ENCODE measurements around the gene SHISAL2A. TPM values are rescaled to one million over a fixed set of nuclear protein-coding genes. Genes with fewer than 3 reads are reported as not detected.

SHISAL2A gene
- total and polyA plus RNA-seq, 2 donors (not counting 1 experiment from before 2014, with no cell fraction given): not detected

DNA sequence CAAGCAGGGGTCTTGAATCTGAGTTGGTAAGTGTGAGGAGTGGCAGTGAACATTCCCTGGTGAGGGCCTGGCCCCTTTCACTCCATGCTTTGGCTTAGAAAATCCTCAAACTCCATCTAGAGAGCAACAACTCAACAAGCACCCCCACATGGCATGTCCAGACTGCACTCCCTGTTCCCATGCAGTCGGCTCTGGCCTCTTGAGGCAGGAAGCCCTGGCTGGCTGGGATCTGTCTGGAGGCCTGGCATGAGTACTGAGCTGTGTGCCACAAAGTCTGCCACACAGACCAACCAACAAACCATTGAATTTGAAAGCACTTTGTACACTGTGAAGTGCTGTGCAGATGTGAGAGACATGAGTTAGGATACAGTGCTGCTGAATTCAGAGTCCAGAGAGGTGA is 40.0 kb downstream of the SHISAL2A start:
- H3K79me2 ChIP-seq (ENCODE audit: control insufficient read depth, insufficient read depth, low read length): no peaks in the 10 kb centered on the region
- no peaks in the 10 kb centered on the region for H4K20me1 ChIP-seq (ENCODE audit: control insufficient read depth, extremely low read depth, insufficient read depth, low read length)
- no peaks in the 10 kb centered on the region for H3K36me3 ChIP-seq (ENCODE audit: control insufficient read depth, insufficient read depth, low read length)
- TF ChIP-seq EZH2 (IDR thresholded peaks at IDR 0.05; ENCODE audit: low read length, missing control alignments): no peak
- TF ChIP-seq, protein P1, sequence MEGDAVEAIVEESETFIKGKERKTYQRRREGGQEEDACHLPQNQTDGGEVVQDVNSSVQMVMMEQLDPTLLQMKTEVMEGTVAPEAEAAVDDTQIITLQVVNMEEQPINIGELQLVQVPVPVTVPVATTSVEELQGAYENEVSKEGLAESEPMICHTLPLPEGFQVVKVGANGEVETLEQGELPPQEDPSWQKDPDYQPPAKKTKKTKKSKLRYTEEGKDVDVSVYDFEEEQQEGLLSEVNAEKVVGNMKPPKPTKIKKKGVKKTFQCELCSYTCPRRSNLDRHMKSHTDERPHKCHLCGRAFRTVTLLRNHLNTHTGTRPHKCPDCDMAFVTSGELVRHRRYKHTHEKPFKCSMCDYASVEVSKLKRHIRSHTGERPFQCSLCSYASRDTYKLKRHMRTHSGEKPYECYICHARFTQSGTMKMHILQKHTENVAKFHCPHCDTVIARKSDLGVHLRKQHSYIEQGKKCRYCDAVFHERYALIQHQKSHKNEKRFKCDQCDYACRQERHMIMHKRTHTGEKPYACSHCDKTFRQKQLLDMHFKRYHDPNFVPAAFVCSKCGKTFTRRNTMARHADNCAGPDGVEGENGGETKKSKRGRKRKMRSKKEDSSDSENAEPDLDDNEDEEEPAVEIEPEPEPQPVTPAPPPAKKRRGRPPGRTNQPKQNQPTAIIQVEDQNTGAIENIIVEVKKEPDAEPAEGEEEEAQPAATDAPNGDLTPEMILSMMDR (conservative IDR thresholded peaks at IDR 0.05 in 1 of 2, IDR thresholded peaks at IDR 0.05 in 1 of 2; ENCODE audit: low read depth in 1 of 2, low read length in 2 of 2): no peak
- no peak overlapping the region for H3K27ac ChIP-seq (ENCODE audit: insufficient read depth, low read length)
- H2AFZ ChIP-seq (ENCODE audit: low read length): no peak overlapping the region
- H3K4me2 ChIP-seq (ENCODE audit: extremely low read depth, insufficient read depth, low read length): no peak overlapping the region
- no peak for DNase-seq (ENCODE audit: low read depth in 2 of 2)
- peaks cover 4% of the 10 kb centered on the region for H3K4me1 ChIP-seq (ENCODE audit: control insufficient read depth, extremely low read depth, insufficient read depth, low read length)
- no peak overlapping the region for H3K9ac ChIP-seq (ENCODE audit: insufficient read depth, low read length)
- no peak overlapping the region for H3K4me3 ChIP-seq (replicated peaks in 1 of 4; ENCODE audit: control extremely low read depth in 1 of 4, insufficient read depth in 1 of 4, low read depth in 3 of 4, low read length in 4 of 4)
- H3K27me3 ChIP-seq (ENCODE audit: control insufficient read depth, insufficient read depth, low read length): no peaks in the 10 kb centered on the region
- H3K9me3 ChIP-seq (ENCODE audit: control insufficient read depth, insufficient read depth, low read depth, low read length): no peaks in the 10 kb centered on the region

DNA sequence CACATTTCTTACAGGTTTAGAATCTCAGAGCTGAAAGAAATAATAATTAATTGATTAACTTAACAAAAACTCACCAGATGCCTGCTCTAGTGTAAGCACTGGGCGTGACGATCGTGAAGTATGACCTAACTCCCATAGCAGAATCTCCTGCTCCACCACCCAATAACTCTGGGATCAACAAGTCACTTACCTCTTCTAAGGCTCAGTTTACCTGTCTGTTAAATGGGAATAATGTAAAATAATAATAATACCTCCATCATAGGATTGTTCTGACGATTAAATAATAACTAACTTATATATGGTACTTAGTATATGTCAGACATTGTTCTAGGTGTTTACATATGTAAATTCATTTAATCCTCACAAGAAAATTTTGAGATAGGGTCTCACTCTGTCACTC is 40.5 kb downstream of the SHISAL2A start:
- DNase-seq (ENCODE audit: low read depth in 2 of 2): no peak
- H3K9ac ChIP-seq (ENCODE audit: insufficient read depth, low read length): no peak overlapping the region
- no peak overlapping the region for H3K27ac ChIP-seq (ENCODE audit: insufficient read depth, low read length)
- no peak overlapping the region for H3K4me3 ChIP-seq (replicated peaks in 1 of 4; ENCODE audit: control extremely low read depth in 1 of 4, insufficient read depth in 1 of 4, low read depth in 3 of 4, low read length in 4 of 4)
- no peaks in the 10 kb centered on the region for H3K36me3 ChIP-seq (ENCODE audit: control insufficient read depth, insufficient read depth, low read length)
- peaks cover 2% of the 10 kb centered on the region for H3K4me1 ChIP-seq (ENCODE audit: control insufficient read depth, extremely low read depth, insufficient read depth, low read length)
- TF ChIP-seq, protein P1 (conservative IDR thresholded peaks at IDR 0.05 in 1 of 2, IDR thresholded peaks at IDR 0.05 in 1 of 2; ENCODE audit: low read depth in 1 of 2, low read length in 2 of 2): no peak
- no peak for TF ChIP-seq EZH2 (IDR thresholded peaks at IDR 0.05; ENCODE audit: low read length, missing control alignments)
- H4K20me1 ChIP-seq (ENCODE audit: control insufficient read depth, extremely low read depth, insufficient read depth, low read length): no peaks in the 10 kb centered on the region
- H3K4me2 ChIP-seq (ENCODE audit: extremely low read depth, insufficient read depth, low read length): no peak overlapping the region
- H3K9me3 ChIP-seq (ENCODE audit: control insufficient read depth, insufficient read depth, low read depth, low read length): no peaks in the 10 kb centered on the region
- no peaks in the 10 kb centered on the region for H3K79me2 ChIP-seq (ENCODE audit: control insufficient read depth, insufficient read depth, low read length)
- no peaks in the 10 kb centered on the region for H3K27me3 ChIP-seq (ENCODE audit: control insufficient read depth, insufficient read depth, low read length)
- H2AFZ ChIP-seq (ENCODE audit: low read length): no peak overlapping the region

DNA sequence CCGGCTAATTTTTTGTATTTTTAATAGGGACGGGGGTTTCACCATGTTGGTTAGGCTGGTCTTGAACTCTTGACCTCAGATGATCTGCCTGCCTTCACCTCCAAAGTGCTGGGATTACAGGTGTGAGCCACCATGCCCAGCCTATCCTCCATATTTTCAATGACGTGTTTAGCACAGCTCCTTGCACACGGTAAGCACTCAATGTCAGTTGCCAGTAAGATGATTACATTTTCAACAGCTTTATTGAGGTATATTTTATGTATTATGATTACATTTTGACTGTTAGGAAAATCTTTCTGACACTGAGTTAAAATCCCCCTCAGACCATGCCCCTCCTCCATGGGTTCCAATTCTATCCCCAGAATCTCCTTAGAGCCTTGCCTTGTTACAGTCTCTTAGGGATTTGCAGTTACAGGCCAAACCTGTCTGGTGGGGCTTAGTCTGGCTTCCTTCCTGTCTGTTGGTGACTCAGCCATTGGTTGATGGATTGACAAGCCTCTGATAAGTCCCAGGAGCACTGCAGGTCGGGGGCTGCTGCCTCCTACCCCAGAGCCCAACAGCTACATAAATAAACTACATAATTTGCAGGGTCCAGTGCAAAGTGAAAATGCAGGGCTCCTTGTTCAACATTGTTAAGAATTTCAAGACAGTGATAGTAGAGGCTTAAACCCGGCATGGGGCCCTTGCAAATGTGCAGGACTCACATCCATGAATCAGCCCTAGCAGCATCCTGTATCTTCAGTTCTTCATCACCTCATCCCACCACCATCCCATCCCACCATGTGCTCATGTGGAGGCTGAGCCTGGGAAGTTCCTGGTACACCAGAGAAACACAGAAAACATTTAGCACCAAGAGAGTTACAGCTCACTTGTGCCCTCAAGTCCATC is 41.8 kb downstream of the SHISAL2A start:
- peak in 1 of 2 donors; percentile 46 for DNase-seq (ENCODE audit: low read depth in 2 of 2)

More for the DNA sequence above, 41.8 kb downstream of the SHISAL2A start:
- H3K36me3 ChIP-seq (ENCODE audit: control insufficient read depth, insufficient read depth, low read length): no peaks in the 10 kb centered on the region
- H3K9ac ChIP-seq (ENCODE audit: insufficient read depth, low read length): no peak overlapping the region
- no peak overlapping the region for H3K4me3 ChIP-seq (replicated peaks in 1 of 4; ENCODE audit: control extremely low read depth in 1 of 4, insufficient read depth in 1 of 4, low read depth in 3 of 4, low read length in 4 of 4)
- H3K27me3 ChIP-seq (ENCODE audit: control insufficient read depth, insufficient read depth, low read length): no peaks in the 10 kb centered on the region
- TF ChIP-seq, protein P1 (conservative IDR thresholded peaks at IDR 0.05 in 1 of 2, IDR thresholded peaks at IDR 0.05 in 1 of 2; ENCODE audit: low read depth in 1 of 2, low read length in 2 of 2): no peak
- no peak for TF ChIP-seq EZH2 (IDR thresholded peaks at IDR 0.05; ENCODE audit: low read length, missing control alignments)
- H3K9me3 ChIP-seq (ENCODE audit: control insufficient read depth, insufficient read depth, low read depth, low read length): no peaks in the 10 kb centered on the region
- H3K27ac ChIP-seq (ENCODE audit: insufficient read depth, low read length): no peak overlapping the region
- no peaks in the 10 kb centered on the region for H4K20me1 ChIP-seq (ENCODE audit: control insufficient read depth, extremely low read depth, insufficient read depth, low read length)
- no peak overlapping the region for H2AFZ ChIP-seq (ENCODE audit: low read length)
- no peaks in the 10 kb centered on the region for H3K4me1 ChIP-seq (ENCODE audit: control insufficient read depth, extremely low read depth, insufficient read depth, low read length)
- no peaks in the 10 kb centered on the region for H3K79me2 ChIP-seq (ENCODE audit: control insufficient read depth, insufficient read depth, low read length)
- H3K4me2 ChIP-seq (ENCODE audit: extremely low read depth, insufficient read depth, low read length): no peak overlapping the region

Data from fibroblast of lung (primary cell).